ENCODE data around the gene PSMF1. TPM values are rescaled to one million over a fixed set of nuclear protein-coding genes. Genes with fewer than 3 reads are reported as not detected.

The PSMF1 gene
- total RNA-seq, 2 donors from 2014 or later = 102 to 168 TPM

GRCh38 chr20:1107176-1107575 lies 11.2 kb upstream of the PSMF1 start:
- Mint-ChIP-seq H3K27ac (no peak overlapping the region), H3K27me3 (no peaks in the 10 kb centered on the region), H3K9me3 (peaks cover 8% of the 10 kb centered on the region), H3K4me3 (no peak overlapping the region), H3K4me1 (peaks cover 5% of the 10 kb centered on the region), H3K36me3 (ENCODE audit: low read depth) (no peaks in the 10 kb centered on the region)
- no peak for ATAC-seq (replicated peaks)

DNA sequence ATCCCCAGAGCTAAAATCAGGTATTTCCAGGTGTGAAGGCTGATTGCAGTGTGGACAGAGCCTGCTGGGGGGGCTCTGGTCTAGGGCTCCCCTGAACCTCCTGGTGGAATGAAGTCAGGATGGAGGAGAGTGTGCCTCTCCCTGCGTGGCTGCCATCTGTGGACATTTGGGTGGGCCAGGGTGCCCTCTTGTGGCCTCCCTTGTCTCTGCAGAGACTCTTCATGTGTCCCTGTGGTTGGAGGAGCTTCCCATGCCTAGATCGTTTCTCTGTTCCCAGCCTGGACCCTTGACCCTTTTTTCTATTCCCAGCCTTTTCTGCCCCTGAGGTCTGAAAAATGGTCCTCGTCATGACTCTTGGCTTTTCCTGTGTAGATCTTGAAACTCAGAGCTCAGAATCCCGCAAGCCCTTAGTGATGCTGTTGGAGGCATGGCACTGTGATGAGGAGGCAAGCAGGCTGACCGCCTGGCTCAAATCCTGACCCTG lies 9.9 kb upstream of the PSMF1 start:
- ATAC-seq (replicated peaks) = peak; percentile 70
- Mint-ChIP-seq H3K36me3 (ENCODE audit: low read depth) (no peaks in the 10 kb centered on the region), H3K4me3 (no peak overlapping the region), H3K4me1 (peaks cover 5% of the 10 kb centered on the region), H3K9me3 (no peaks in the 10 kb centered on the region), H3K27me3 (no peaks in the 10 kb centered on the region), H3K27ac (no peak overlapping the region)

- Mint-ChIP-seq H3K27ac (no peak overlapping the region), H3K9me3 (no peaks in the 10 kb centered on the region), H3K4me3 (no peak overlapping the region), H3K27me3 (no peaks in the 10 kb centered on the region), H3K4me1 (peaks cover 12% of the 10 kb centered on the region), H3K36me3 (ENCODE audit: low read depth) (no peaks in the 10 kb centered on the region)
- ATAC-seq (replicated peaks) = no peak
Observed at GRCh38 chr20:1112908-1113307, 5.5 kb upstream of the PSMF1 start.

GRCh38 chr20:1118004-1118335 lies 432 bp upstream of the PSMF1 start:
- Mint-ChIP-seq H3K4me1 (peaks cover 39% of the 10 kb centered on the region), H3K9me3 (no peaks in the 10 kb centered on the region), H3K4me3 (peak overlapping the region; percentile 93), H3K27ac (peak overlapping the region; percentile 96), H3K27me3 (no peaks in the 10 kb centered on the region), H3K36me3 (ENCODE audit: low read depth) (peaks cover 41% of the 10 kb centered on the region)
- ATAC-seq (replicated peaks) = no peak

DNA sequence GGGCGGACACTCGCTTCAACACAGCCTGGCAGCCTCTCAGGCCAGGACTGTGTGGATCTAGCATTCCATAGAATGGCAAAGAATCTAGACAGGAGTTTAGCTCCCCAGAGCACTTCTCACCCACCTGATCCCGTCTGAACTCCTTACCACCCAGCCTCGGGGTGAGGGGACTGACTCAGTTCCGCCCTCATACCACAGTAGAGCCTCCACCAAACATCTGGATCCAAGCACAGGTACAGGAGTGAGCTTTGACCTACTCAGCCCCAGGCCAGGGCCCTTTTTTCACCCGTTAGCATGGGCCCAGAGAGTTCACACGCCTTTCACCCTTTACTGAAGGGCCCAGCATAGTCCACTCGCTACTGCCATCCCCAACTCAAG lies 715 bp downstream of the PSMF1 start:
- peak; percentile 46 for ATAC-seq (replicated peaks)
- Mint-ChIP-seq H3K9me3 (no peaks in the 10 kb centered on the region), H3K27me3 (no peaks in the 10 kb centered on the region), H3K4me1 (peaks cover 46% of the 10 kb centered on the region), H3K27ac (peak overlapping the region; percentile 96), H3K36me3 (ENCODE audit: low read depth) (peaks cover 52% of the 10 kb centered on the region), H3K4me3 (peak overlapping the region; percentile 93)

DNA sequence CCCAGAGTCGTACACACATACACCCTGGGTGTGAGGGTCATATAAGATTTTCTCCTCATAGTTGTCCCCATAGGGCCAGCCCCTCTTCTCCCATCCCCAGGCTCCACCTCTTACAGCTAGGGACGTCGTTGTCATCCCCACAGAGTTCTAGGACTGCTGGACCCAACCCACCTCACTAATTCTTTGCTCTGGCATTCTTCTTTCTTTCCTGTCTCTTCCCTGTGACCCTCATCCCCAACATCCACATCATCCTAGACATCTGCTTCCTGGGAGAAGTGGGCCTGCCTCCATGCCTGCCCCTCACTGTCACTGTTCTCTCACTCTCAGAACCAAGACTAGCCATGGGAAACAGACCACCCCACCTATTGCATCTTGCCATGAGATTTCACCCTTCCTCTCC lies 1.1 kb downstream of the PSMF1 start:
- Mint-ChIP-seq H3K9me3 (no peaks in the 10 kb centered on the region), H3K4me1 (peaks cover 46% of the 10 kb centered on the region), H3K27ac (peak overlapping the region; percentile 96), H3K27me3 (no peaks in the 10 kb centered on the region), H3K36me3 (ENCODE audit: low read depth) (peaks cover 56% of the 10 kb centered on the region), H3K4me3 (peak overlapping the region; percentile 93)
- no peak for ATAC-seq (replicated peaks)

- peak overlapping the region; percentile 96 for H3K27ac Mint-ChIP-seq
- ATAC-seq (replicated peaks) = no peak
- H3K9me3 Mint-ChIP-seq = no peaks in the 10 kb centered on the region
- peaks cover 46% of the 10 kb centered on the region for H3K4me1 Mint-ChIP-seq
- no peaks in the 10 kb centered on the region for H3K27me3 Mint-ChIP-seq
- peaks cover 75% of the 10 kb centered on the region for H3K36me3 Mint-ChIP-seq (ENCODE audit: low read depth)
- H3K4me3 Mint-ChIP-seq = peak overlapping the region; percentile 93
Observed at GRCh38 chr20:1121429-1121828, 3.0 kb downstream of the PSMF1 start.

DNA sequence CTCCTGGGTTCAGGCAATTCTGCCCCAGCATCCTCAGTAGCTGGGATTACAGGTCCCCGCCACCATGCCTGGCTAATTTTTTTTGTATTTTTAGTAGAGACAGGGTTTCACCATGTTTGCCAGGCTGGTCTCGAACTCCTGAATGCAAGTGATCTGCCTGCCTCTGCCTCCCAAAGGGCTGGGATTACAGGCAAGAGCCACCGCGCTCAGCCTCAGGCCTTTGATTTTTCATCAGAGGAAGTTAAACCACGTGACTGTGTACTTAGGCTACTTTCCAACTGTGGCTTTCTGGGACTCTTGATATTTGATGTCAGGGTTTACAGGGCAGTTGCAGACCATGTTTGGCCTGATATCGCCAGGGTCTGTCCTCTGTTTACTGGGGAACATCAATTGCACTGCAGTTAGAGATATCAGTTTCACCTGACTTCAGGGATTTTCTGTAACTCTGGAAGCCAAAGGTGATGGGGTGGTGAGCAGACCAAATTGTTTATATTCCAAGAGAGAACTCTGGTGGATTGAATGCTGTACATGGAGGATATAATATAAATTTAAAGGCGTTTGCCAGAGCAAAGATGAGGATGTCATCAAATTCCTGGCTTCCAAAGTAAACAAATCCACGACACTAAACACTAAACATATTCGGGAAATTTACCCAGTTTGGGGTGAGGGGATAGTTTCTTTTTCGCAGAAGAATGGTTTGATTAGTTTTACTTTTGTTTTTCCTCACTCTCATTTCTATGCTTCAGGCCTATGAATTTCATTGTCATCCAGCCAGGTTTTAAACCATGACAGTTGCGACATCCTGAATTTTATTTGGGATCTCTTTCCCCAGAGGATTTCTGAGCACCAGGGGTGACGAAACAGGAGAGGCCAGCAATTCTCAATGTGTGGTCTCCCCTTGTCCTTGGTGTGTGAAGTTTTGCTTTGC lies 4.2 kb downstream of the PSMF1 start:
- peaks cover 39% of the 10 kb centered on the region for H3K4me1 Mint-ChIP-seq
- ATAC-seq (replicated peaks) = no peak
- H3K4me3 Mint-ChIP-seq = peak overlapping the region; percentile 93
- H3K27ac Mint-ChIP-seq = peak overlapping the region; percentile 62
- no peaks in the 10 kb centered on the region for H3K9me3 Mint-ChIP-seq
- H3K36me3 Mint-ChIP-seq (ENCODE audit: low read depth) = peaks cover 88% of the 10 kb centered on the region
- no peaks in the 10 kb centered on the region for H3K27me3 Mint-ChIP-seq

DNA sequence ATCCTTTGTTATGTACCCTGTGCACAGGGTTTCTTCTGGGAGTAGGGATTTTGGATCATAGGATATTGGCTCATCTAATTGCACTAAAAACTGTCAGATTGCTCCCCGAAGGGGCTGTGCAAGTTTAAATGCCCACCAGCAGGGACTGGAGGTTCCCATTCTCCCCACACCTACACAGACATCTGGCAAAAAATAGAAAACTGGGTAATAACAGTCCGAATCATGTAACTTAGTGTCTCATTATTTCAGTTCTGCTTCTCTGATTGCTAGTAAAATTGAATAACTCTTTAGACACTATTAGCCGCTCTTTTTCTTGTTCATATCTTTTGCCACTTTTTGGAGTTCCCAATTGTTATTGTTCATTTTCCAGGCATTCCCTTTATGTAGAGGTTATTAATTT lies 5.3 kb downstream of the PSMF1 start:
- no peaks in the 10 kb centered on the region for H3K27me3 Mint-ChIP-seq
- ATAC-seq (replicated peaks) = no peak
- peaks cover 39% of the 10 kb centered on the region for H3K4me1 Mint-ChIP-seq
- peaks cover 98% of the 10 kb centered on the region for H3K36me3 Mint-ChIP-seq (ENCODE audit: low read depth)
- H3K9me3 Mint-ChIP-seq = no peaks in the 10 kb centered on the region
- peak overlapping the region; percentile 36 for H3K27ac Mint-ChIP-seq
- no peak overlapping the region for H3K4me3 Mint-ChIP-seq

DNA sequence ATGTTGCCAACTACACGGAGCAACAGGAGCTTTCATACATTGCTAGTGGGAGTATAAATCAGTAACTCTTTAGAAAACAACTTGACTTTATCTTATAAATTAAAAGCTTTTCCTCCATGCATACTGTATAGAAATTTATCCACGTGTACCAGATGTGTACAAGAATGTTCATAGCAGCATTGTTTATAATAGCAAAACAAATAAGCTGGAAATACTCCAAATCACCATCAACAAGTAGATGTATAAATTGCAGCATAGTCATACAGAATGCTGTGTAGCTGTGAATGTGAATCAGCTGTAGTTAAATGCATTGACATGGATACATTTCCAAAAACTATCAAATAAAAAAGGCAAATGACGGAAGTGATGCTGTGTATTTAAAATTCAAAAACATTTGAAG lies 6.0 kb downstream of the PSMF1 start:
- no peak for ATAC-seq (replicated peaks)
- Mint-ChIP-seq H3K36me3 (ENCODE audit: low read depth) (peaks cover 100% of the 10 kb centered on the region), H3K27me3 (no peaks in the 10 kb centered on the region), H3K9me3 (no peaks in the 10 kb centered on the region), H3K4me3 (no peak overlapping the region), H3K27ac (no peak overlapping the region), H3K4me1 (peaks cover 36% of the 10 kb centered on the region)

DNA sequence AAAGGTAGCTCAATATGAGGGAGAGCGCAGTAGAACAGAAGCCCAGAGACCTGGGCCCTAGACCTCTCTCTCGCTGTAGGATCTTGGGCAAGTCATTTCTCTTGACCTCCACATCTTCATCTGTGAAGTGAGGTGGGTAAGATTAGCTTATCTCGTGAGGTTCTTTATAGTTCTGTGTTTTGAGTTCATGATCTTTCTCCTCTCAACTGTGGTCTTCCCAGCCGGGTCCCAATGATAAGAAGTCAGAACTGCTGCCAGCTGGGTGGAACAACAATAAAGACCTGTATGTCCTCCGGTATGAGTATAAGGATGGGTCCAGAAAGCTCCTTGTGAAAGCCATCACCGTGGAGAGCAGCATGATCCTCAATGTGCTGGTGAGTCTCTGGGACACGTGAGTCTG lies 6.9 kb downstream of the PSMF1 start:
- ATAC-seq (replicated peaks) = no peak
- Mint-ChIP-seq H3K4me1 (peaks cover 28% of the 10 kb centered on the region), H3K27ac (no peak overlapping the region), H3K4me3 (no peak overlapping the region), H3K9me3 (no peaks in the 10 kb centered on the region), H3K36me3 (ENCODE audit: low read depth) (peaks cover 100% of the 10 kb centered on the region), H3K27me3 (no peaks in the 10 kb centered on the region)

- no peak overlapping the region for H3K4me3 Mint-ChIP-seq
- no peak for ATAC-seq (replicated peaks)
- H3K27me3 Mint-ChIP-seq = no peaks in the 10 kb centered on the region
- H3K36me3 Mint-ChIP-seq (ENCODE audit: low read depth) = peaks cover 100% of the 10 kb centered on the region
- no peak overlapping the region for H3K27ac Mint-ChIP-seq
- H3K9me3 Mint-ChIP-seq = no peaks in the 10 kb centered on the region
- H3K4me1 Mint-ChIP-seq = peaks cover 16% of the 10 kb centered on the region
Observed at GRCh38 chr20:1127840-1128239, 9.4 kb downstream of the PSMF1 start.

DNA sequence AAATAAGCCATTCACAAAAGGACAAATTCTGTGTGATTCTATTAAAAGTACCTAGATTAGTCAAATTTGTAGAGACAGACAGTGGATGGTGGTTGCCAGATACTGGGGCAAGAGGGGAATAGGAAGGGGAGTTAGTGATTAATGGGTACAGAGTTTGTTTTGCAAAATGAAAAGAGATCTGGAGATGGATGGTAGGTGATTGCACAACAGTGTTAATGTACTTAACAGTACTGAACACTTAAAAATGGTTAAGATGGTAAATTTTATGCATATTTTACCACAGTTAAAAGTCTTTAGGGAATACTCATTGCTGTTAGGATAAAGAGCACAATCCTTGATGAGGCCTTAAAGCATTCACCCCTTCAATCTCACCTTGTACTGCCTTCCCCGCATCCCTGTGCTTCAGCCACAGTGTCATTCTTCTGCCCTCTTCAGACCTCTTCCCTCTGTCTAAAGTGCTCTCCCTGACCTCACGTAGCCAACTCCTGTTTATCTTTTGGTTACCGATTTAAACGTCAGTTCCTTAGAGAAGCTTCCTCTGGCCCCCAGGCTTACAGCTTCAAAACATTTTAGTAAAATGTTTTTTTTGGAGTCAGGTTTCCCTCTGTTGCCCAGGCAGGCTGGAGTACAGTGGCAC lies 11.8 kb downstream of the PSMF1 start:
- H3K36me3 Mint-ChIP-seq (ENCODE audit: low read depth) = peaks cover 100% of the 10 kb centered on the region
- H3K27me3 Mint-ChIP-seq = no peaks in the 10 kb centered on the region
- H3K27ac Mint-ChIP-seq = peak overlapping the region; percentile 2
- no peak overlapping the region for H3K4me3 Mint-ChIP-seq
- no peaks in the 10 kb centered on the region for H3K9me3 Mint-ChIP-seq
- no peak for ATAC-seq (replicated peaks)
- H3K4me1 Mint-ChIP-seq = peaks cover 16% of the 10 kb centered on the region

GRCh38 chr20:1130847-1131246 lies 12.4 kb downstream of the PSMF1 start:
- H3K4me3 Mint-ChIP-seq = no peak overlapping the region
- H3K27ac Mint-ChIP-seq = no peak overlapping the region
- no peak for ATAC-seq (replicated peaks)
- no peaks in the 10 kb centered on the region for H3K27me3 Mint-ChIP-seq
- peaks cover 100% of the 10 kb centered on the region for H3K36me3 Mint-ChIP-seq (ENCODE audit: low read depth)
- no peaks in the 10 kb centered on the region for H3K9me3 Mint-ChIP-seq
- H3K4me1 Mint-ChIP-seq = peaks cover 16% of the 10 kb centered on the region

DNA sequence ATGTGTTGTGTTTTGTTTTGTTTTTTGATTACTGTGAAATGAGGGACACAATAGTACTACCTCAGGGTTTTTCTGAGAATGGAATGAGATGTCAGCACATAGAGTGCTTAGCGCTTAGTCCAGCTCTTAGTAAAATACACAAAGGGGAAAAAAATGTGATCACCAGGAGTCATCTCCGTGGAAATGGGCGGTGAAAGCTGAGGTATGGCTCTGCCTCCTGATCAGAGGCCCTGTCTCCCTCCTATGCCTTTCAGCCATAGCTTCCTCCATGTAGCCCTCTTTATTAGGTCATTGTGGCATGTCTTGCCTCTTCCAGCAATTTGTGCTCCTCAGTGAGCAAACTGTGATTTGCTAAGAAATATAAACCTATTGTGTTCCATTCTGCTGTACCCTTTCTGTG lies 13.0 kb downstream of the PSMF1 start:
- no peak for ATAC-seq (replicated peaks)
- H3K27me3 Mint-ChIP-seq = no peaks in the 10 kb centered on the region
- no peaks in the 10 kb centered on the region for H3K9me3 Mint-ChIP-seq
- H3K36me3 Mint-ChIP-seq (ENCODE audit: low read depth) = peaks cover 100% of the 10 kb centered on the region
- peaks cover 16% of the 10 kb centered on the region for H3K4me1 Mint-ChIP-seq
- no peak overlapping the region for H3K27ac Mint-ChIP-seq
- H3K4me3 Mint-ChIP-seq = no peak overlapping the region

All from activated T-helper 17 cell treated with anti-CD3 and anti-CD28 coated beads, Interleukin-2, amount 50 U/mL, for 72 hours (primary cell).